Measurements from ENCODE around the gene AQP1. TPM values are rescaled to one million over a fixed set of nuclear protein-coding genes. Genes with fewer than 3 reads are reported as not detected.

The AQP1 gene
- total RNA-seq, 4 donors from 2014 or later = 439 to 589 (median 503) TPM

DNA sequence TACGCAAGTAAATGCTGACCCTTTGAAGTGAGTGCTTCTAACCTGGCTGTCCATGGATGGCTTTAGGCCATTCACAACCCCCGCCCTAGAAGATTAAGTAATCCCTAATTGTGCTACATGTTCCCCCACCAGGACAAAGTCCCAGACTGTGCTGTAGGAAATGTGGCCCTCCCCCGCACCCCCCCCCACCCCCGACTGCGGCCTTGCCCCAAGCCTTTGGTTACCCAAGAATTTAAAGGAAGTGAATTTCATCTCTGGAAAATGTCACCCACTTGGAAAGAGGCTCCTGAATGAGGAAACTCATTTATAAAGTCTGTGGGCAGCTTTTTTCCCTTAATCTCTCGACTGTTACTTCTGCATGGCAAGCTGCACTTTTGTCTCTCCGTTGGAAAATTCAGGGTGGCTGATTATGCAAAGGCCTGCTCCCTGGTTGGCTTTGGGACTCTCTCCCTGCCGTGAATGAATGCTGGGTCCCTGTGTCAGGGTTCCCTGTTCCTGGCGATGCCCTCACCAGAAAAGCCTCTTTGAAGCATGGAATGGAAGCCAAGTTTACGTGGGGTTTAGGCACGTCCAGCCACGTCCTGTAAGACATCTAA lies 31.4 kb upstream of the AQP1 start:
- Histone ChIP-seq H3K27me3 (no peaks in the 10 kb centered on the region), H3K4me3 (no peak overlapping the region), H3K27ac (peak overlapping the region in 3 of 4 donors; percentile 68 to 72 (median 71)), H3K9me3 (no peaks in the 10 kb centered on the region), H3K4me1 (peaks cover 0 to 53% (median 0%) of the 10 kb centered on the region in 3 donors), H3K36me3 (peaks cover 0 to 52% of the 10 kb centered on the region in 2 donors)
- TF ChIP-seq POLR2AphosphoS5 (IDR thresholded peaks at IDR 0.05) (peak; percentile 29), POLR2A (IDR thresholded peaks at IDR 0.05) (no peak)
- TF ChIP-seq, protein P1, sequence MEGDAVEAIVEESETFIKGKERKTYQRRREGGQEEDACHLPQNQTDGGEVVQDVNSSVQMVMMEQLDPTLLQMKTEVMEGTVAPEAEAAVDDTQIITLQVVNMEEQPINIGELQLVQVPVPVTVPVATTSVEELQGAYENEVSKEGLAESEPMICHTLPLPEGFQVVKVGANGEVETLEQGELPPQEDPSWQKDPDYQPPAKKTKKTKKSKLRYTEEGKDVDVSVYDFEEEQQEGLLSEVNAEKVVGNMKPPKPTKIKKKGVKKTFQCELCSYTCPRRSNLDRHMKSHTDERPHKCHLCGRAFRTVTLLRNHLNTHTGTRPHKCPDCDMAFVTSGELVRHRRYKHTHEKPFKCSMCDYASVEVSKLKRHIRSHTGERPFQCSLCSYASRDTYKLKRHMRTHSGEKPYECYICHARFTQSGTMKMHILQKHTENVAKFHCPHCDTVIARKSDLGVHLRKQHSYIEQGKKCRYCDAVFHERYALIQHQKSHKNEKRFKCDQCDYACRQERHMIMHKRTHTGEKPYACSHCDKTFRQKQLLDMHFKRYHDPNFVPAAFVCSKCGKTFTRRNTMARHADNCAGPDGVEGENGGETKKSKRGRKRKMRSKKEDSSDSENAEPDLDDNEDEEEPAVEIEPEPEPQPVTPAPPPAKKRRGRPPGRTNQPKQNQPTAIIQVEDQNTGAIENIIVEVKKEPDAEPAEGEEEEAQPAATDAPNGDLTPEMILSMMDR (IDR thresholded peaks at IDR 0.05) = no peak
- 40 to 48% methylated on average over 2 to 5 of the region's 12 CpGs for WGBS, 2 donors (ENCODE audit: low coverage in 1 of 2)
- no peak for ATAC-seq

DNA sequence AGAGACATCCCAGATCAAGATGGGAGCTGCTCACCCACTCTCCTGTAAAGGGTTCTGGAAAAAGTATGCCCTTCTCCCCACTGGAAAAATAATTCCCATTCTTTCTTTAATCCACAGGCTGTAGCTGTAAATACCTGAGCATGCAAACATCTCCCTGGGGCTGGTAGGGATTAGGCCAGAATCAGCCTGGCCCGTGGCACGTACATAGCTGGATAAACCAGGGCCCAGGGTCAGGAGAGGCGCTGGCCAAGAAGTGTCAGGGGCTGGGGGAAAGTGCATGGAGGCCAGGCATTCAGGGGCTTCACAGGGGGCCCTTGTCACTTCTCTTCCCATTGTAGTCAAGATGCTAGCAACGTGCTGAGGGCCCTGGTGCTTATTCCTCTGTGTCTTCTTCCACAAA lies 30.7 kb upstream of the AQP1 start:
- Histone ChIP-seq H3K4me3 (no peak overlapping the region), H3K4me1 (peaks cover 0 to 59% (median under 1%) of the 10 kb centered on the region in 3 donors), H3K27me3 (no peaks in the 10 kb centered on the region), H3K9me3 (no peaks in the 10 kb centered on the region), H3K27ac (peak overlapping the region in 3 of 4 donors; percentile 68 to 72 (median 71)), H3K36me3 (peaks cover 0 to 48% of the 10 kb centered on the region in 2 donors)
- WGBS, 2 donors (ENCODE audit: low coverage in 1 of 2) = 38 to 40% methylated on average over 1 of the region's 4 CpGs
- no peak for ATAC-seq
- TF ChIP-seq POLR2A (IDR thresholded peaks at IDR 0.05) (no peak), POLR2AphosphoS5 (IDR thresholded peaks at IDR 0.05) (no peak), EP300 (IDR thresholded peaks at IDR 0.05) (no peak)
- TF ChIP-seq, protein P1 (IDR thresholded peaks at IDR 0.05) = no peak

DNA sequence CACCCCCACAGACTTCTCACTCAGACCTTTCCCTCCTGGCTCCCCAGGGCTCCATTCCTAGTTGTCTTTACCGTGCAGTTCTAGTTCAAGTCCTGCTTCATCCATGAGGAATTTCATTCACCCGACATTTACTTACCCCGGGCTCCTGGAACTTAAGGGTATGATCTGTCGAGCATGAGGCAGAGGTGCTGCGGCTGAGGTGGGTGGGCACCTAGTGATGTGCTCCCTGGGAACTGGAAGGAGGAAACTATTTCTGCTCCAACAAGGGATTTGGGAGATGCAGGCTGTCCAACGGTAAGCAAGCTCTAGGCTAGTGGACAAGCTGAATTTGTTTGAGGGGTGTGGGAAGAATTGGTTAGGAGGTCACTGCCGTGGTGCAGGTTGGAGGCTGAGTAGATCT lies 30.2 kb upstream of the AQP1 start:
- Histone ChIP-seq H3K27me3 (no peaks in the 10 kb centered on the region), H3K27ac (peak overlapping the region in 2 of 4 donors; percentile 68 to 71), H3K4me1 (peaks cover 0 to 62% (median 5%) of the 10 kb centered on the region in 3 donors), H3K9me3 (no peaks in the 10 kb centered on the region), H3K4me3 (no peak overlapping the region), H3K36me3 (peaks cover 0 to 42% of the 10 kb centered on the region in 2 donors)
- TF ChIP-seq, protein P1 (IDR thresholded peaks at IDR 0.05) = no peak
- TF ChIP-seq POLR2A (IDR thresholded peaks at IDR 0.05) (no peak), EP300 (IDR thresholded peaks at IDR 0.05) (no peak), POLR2AphosphoS5 (IDR thresholded peaks at IDR 0.05) (no peak)
- WGBS, 2 donors (ENCODE audit: low coverage in 1 of 2) = 69 to 73% methylated on average over 3 of the region's 7 CpGs
- ATAC-seq = no peak

DNA sequence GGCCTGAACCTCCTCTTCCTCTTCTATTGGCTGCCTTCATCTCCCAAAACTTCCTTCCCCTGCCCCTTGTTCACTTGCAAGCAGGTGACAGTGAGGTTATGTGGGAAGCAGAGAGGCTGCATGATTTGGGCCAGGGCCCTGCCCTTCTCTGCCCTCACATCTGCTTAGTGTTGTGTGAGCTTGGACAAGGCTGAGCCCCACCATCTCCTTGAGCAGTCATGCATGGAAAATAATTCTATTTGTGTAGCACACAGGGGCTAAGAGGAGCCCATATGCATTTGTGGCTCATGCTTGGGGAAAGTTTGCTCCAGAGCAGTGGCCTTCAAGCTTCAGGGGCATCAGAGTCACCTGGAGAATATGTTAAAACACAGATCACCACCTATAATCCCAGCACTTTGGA lies 26.8 kb upstream of the AQP1 start:
- Histone ChIP-seq H3K4me3 (no peak overlapping the region), H3K4me1 (peaks cover 0 to 65% (median 31%) of the 10 kb centered on the region in 3 donors)

More for the DNA sequence above, 26.8 kb upstream of the AQP1 start:
- no peaks in the 10 kb centered on the region for H3K9me3 ChIP-seq
- TF ChIP-seq, protein P1 (IDR thresholded peaks at IDR 0.05) = no peak
- TF ChIP-seq POLR2A (IDR thresholded peaks at IDR 0.05) = no peak
- no peak for TF ChIP-seq EP300 (IDR thresholded peaks at IDR 0.05)
- TF ChIP-seq POLR2AphosphoS5 (IDR thresholded peaks at IDR 0.05) = no peak
- no peak for ATAC-seq
- no peaks in the 10 kb centered on the region for H3K27me3 ChIP-seq
- peaks cover 0 to 35% of the 10 kb centered on the region in 2 donors for H3K36me3 ChIP-seq
- peak overlapping the region in 1 of 4 donors; percentile 14 for H3K27ac ChIP-seq

Data from gastroesophageal sphincter (tissue), 4 donors.